ENCODE measurements around the gene DALRD3. TPM values are rescaled to one million over a fixed set of nuclear protein-coding genes. Genes with fewer than 3 reads are reported as not detected.
A peak's percentile ranks its signal among the peaks of the same experiment; 100 is the strongest.

The DALRD3 gene
- polyA plus RNA-seq (2013, experiment 1 of 2; ENCODE audit: insufficient read length) = 30.9 TPM
- polyA plus RNA-seq (2013, experiment 2 of 2; ENCODE audit: insufficient read length) = 32.6 TPM

- peak; percentile 65 for DNase-seq
Measured at GRCh38 chr3:49017971-49018706, at the start of gene DALRD3. Gene DALRD3 (minus strand): TSS chr3:49018580. CDS start chr3:49018564, 16 bp downstream.

GRCh38 chr3:49058011-49058410 is 39.6 kb upstream of the DALRD3 start:
- DNase-seq = no peak

- DNase-seq = no peak
Measured at GRCh38 chr3:49057268-49057667, 38.9 kb upstream of the DALRD3 start.

- no peak for DNase-seq
Measured at GRCh38 chr3:49054344-49054862, 36.0 kb upstream of the DALRD3 start.

GRCh38 chr3:49053543-49053942 is 35.2 kb upstream of the DALRD3 start:
- no peak for DNase-seq

- no peak for DNase-seq
Measured at GRCh38 chr3:49035281-49035680, 16.9 kb upstream of the DALRD3 start.

GRCh38 chr3:49034650-49035049 is 16.3 kb upstream of the DALRD3 start:
- no peak for DNase-seq

GRCh38 chr3:49032646-49033304 is 14.4 kb upstream of the DALRD3 start:
- DNase-seq = no peak

GRCh38 chr3:49030321-49030720 is 11.9 kb upstream of the DALRD3 start:
- DNase-seq = no peak

GRCh38 chr3:49029563-49029884 is 11.1 kb upstream of the DALRD3 start:
- DNase-seq = no peak

- peak; percentile 91 for DNase-seq
Measured at GRCh38 chr3:49028673-49029562, 10.5 kb upstream of the DALRD3 start, which contains the start of gene IMPDH2. Gene IMPDH2 (minus strand): TSS chr3:49029398. CDS start chr3:49029350, 48 bp downstream.

- no peak for DNase-seq
Measured at GRCh38 chr3:49028298-49028672, 9.9 kb upstream of the DALRD3 start.

- DNase-seq = no peak
Measured at GRCh38 chr3:49027634-49028033, 9.3 kb upstream of the DALRD3 start.

GRCh38 chr3:49026536-49026935 is 8.2 kb upstream of the DALRD3 start:
- DNase-seq = no peak

GRCh38 chr3:49025793-49026520 is 7.6 kb upstream of the DALRD3 start:
- no peak for DNase-seq

GRCh38 chr3:49025005-49025792 is 6.8 kb upstream of the DALRD3 start:
- DNase-seq = no peak

- no peak for DNase-seq
Measured at GRCh38 chr3:49024449-49024848, 6.1 kb upstream of the DALRD3 start.

- DNase-seq = no peak
Measured at GRCh38 chr3:49023775-49024174, 5.4 kb upstream of the DALRD3 start.

- DNase-seq = no peak
Measured at GRCh38 chr3:49022688-49023171, 4.3 kb upstream of the DALRD3 start.

GRCh38 chr3:49021813-49022687 is 3.7 kb upstream of the DALRD3 start, which contains the start of gene NDUFAF3:
Gene NDUFAF3 (plus strand): TSS chr3:49022121. CDS start chr3:49022145, 24 bp downstream.
- peak; percentile 91 for DNase-seq
